GM19372 (cell line): Measurements from ENCODE around the gene HCFC1R1.
"Not testable (repeated sequence)": the region's sequence is repeated elsewhere in the genome, so short reads cannot be mapped to it uniquely, and the experiment has no call there.

Source experiments
- ATAC-seq: cut with Tn5 transposase; IDR thresholded peaks from one replicate; pipeline ENCODE4 v1.9.1; 2021; ENCODE audit warnings: mild to moderate bottlenecking, low read depth, moderate library complexity; ENCODE audit not compliant: unreplicated experiment

Gene HCFC1R1

DNA sequence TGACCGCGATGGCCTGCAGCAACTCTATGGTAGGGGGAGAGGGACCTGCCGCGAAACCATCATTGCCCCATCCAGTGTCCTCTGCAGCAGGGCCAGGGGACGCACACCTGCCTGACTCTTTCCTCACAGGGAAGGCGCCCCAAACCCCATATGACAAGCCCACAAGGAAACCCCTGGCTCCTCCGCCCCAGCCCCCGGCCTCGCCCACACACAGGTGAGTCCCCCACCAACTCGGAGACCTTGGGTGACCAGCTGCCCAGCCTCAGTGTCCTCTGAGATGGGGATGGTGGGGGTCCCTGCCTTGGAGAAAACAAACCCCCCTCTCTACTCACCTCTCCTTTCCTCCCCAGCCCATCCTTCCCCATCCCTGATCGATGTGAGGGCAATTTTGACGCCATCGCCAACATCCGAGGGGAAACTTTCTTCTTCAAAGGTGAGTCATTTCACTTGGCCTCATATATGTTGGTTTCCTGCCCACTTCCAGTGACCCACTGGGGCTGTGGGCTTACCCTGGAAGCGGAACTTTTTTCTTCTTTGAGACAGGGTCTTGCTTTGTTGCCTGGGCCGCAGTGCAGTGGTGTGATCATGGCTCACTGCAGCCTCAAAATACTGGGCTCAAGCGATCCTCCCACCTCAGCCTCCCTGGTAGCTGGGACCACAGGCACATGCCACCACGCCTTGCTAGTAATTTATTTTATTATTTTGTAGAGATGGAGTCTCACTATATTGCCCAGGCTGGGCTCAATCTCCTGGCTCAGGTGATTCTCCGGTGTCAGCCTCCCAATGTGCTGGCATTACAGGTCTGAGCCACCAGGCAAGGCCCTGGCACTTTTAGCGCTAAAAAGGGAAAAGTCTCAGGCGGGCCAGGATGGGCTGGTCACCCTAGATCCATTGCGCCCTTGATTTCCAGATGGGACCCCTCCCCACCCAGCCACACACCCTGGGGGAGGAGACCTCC is 33.7 kb upstream of the HCFC1R1 start:
- no peak for ATAC-seq

DNA sequence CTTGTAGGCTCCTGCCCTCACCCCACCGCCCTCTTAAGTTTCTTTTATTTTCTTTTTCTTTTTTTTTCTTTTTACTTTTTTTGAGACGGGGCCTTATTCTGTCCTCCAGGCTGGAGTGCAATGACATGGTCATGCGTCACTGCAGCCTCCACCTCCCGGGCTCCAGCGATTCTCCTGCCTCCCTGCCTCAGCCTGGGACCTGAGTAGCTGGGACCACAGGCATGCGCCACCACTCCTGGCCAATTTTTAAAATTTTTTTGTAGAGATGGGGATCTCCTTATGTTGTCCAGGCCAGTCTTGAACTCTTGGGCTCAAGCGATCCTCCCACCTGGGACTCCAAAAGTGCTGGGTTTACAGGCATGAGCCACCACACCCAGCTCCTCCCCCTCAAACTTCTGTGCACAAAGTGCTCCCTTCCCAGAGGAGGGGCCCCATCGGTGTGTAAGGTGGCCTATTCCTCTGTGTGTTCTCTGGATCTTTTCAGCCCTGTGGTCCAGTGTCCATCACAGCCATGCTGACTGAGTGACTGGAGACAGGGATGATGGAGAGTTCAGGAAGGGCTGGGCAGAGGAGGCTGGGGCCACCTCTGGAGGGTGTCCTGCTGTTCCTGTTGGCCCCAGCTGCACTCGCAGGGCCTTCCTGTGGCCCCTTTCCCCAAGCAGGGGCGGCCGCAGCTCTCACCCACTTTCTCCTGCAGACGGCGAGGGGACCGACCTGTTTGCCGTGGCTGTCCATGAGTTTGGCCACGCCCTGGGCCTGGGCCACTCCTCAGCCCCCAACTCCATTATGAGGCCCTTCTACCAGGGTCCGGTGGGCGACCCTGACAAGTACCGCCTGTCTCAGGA is 32.8 kb upstream of the HCFC1R1 start:
- ATAC-seq: no peak

DNA sequence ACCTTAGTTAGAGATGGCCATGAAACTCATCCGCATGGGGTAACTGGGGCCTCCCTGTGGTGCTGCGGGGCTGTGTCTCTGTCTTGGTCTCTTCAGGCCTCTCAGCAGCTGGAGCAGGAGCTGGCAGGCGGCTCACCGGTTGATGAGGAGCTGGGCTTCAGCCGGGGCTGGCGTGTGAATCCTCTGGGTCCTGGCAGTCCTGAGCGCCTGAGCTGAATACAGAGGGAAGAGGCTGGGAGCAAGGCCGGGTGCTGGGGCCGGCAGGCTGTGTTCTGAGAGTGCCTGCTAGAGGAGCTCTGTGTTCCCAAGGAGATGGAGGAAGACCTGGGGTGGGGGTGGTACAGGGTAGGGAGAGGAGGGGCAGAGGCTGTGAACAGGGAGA is 32.0 kb upstream of the HCFC1R1 start:
- not testable (repeated sequence) for ATAC-seq

DNA sequence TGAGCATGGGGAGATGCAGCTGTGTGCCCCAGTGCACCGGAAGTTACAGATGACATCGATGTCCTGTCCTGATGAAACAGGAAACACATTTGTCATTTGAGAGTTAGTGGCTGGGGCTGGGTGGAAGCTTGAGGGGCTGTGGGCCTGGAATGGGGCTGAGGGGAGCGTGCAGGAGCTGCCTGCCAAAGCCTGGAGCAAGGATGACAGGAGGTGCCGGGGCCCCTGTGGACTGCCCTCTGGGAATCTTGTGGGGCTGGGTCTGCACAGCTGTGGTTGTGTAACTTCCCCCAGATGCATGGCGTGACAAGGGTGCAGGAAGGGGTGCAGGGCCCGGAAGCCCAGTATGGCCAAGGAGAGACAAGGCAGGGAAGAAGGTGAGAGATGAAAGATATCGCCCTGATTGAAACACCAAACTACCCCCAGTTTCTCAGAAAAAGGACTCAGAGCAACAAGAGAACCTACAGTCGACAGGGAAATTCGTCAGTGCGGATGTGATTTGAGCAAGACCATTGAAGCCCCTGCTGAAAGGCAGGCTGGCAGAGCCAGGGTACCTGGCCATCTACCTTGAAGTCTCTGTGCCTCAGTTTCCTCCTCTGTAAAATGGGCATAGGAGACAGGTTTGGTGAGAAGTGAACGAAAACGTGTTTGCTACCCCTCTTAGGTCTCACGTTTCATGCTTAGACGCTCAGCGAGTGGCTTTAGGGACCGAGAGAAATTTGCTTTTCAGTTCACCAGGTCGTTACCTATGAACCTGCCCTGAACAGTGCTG is 31.4 kb upstream of the HCFC1R1 start:
- ATAC-seq: no peak

DNA sequence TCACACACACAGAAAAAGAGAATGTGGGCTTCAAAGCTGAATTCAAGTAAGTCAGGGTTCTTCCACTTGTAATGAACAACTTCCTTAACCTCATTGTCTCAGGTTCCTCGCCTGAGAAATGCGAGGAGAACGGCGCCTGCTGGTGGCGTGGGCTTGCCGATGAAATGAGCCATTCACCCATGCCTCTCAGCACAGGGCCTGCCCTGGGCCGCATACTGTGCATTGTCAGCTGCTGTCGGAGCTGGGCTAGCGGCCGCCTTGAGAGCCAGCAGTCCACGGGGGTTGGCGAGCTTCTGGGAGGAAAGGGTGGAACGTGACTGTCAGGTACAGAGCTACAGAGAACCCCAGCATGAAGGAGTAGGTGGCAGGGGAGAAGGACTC is 29.6 kb upstream of the HCFC1R1 start:
- not testable (repeated sequence) for ATAC-seq

DNA sequence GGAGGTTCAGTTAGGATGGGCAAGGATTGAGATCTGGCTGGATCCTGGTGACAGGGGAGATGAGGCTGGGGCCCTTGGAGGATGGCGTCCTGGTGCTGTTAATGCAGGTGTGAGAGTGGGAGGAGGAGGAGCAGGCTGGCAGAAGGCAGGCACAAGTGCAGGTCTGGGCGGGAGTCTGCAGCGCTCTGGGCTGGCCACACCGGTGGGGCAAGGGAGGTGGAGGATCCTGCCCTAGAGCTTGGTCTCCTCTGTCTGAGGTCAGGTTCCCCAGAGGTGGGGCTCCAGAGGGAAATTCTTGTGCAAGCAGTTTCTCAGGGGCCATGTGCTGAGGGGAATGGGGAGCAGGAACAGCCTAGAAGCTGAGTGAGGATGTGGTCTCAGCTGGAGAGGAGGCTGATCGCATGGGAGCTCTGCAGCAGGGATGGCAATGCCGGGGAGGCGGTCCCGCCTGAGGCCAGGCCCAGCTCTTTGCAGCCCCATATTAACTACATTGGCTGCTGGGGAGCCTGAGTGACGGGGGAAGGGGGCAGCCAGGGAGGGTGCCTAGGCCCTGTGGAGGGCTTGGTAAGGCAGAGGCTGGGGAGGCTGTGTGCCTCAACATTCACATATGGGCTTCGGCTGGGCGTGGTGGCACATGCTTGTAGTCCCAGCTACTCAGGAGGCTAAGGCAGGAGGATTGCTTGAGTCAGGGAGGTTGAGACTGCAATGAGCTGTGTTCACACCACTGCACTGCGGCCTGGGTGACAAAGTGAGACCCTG is 29.0 kb upstream of the HCFC1R1 start:
- ATAC-seq: not testable (repeated sequence)

DNA sequence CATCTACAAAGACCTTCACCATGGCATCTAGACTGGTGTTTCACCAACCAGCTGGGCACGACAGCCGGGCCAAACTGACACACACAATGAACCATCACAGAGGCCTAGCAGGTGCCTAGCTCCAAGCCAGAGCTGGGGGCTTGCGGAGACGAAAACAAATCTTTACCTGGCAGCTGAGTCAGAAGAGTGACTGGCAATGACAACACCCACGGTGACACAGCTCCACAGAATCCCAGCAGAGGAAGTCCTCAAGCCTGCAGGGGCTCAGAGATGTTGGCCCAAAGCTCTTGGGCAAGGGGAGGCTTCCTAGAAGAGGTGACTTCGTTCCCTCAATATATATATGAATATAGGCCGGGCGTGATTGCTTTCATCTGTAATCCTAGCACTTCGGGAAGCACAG is 27.8 kb upstream of the HCFC1R1 start:
- ATAC-seq: no peak

DNA sequence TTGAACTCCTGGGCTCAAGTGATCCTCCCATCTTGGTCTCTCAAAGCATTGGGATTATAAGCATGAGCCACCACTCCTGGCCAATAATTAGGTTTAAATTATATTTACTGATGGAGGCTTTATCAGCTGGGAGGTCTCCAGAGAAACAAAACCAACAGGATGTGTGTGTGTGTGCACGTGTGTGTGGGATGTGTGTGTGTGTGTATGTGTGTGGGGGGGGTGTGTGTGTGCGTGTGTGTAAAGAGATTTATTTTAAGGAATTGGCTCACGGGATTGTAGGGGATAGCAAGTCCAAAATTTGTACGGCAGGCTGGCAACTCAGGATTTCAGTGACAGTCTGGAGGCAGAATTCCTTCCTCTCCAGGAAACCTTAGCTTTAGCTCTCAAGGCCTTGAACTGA is 27.3 kb upstream of the HCFC1R1 start:
- ATAC-seq: no peak

DNA sequence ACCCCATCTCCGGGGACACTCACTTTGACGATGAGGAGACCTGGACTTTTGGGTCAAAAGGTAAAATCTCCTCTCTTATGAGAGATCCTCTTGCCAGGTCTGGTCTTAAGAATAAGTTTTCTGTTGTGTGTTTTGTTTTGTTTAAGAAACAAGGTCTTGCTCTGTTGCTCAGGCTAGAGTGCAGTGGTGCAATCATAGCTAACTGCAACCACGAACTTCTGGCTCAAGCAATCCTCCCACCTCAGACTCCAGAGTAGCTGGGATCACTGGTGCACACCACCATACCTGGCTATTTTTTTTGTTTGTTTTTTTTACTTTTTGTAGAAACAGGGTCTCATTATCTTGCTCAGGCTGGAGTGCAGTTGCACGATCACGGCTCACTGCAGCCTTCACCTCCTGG is 26.7 kb upstream of the HCFC1R1 start:
- no peak for ATAC-seq

DNA sequence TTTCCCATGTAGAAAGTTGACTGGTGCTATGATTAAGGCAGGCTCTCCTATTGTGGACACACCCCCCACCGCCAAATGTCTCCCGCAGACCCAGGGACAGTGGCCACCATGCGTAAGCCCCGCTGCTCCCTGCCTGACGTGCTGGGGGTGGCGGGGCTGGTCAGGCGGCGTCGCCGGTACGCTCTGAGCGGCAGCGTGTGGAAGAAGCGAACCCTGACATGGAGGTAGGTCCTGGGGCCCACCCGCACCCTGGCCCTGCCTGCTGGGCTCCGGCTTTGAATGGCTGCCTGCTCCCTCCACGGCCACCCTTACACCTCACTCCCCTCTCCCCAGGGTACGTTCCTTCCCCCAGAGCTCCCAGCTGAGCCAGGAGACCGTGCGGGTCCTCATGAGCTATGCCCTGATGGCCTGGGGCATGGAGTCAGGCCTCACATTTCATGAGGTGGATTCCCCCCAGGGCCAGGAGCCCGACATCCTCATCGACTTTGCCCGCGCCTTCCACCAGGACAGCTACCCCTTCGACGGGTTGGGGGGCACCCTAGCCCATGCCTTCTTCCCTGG is 26.3 kb upstream of the HCFC1R1 start:
- ATAC-seq: no peak

DNA sequence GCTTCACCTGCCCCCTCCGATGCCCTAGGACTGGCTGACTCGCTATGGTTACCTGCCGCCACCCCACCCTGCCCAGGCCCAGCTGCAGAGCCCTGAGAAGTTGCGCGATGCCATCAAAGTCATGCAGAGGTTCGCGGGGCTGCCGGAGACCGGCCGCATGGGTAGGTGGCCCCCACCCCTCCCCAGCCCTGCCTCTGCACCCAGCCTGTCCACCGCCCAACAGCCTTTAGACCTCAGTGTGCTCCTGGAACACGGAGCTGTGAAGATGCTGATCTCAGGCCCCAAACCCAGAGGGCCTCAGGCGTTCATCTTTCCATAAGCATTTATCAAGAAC is 23.6 kb upstream of the HCFC1R1 start:
- no peak for ATAC-seq

DNA sequence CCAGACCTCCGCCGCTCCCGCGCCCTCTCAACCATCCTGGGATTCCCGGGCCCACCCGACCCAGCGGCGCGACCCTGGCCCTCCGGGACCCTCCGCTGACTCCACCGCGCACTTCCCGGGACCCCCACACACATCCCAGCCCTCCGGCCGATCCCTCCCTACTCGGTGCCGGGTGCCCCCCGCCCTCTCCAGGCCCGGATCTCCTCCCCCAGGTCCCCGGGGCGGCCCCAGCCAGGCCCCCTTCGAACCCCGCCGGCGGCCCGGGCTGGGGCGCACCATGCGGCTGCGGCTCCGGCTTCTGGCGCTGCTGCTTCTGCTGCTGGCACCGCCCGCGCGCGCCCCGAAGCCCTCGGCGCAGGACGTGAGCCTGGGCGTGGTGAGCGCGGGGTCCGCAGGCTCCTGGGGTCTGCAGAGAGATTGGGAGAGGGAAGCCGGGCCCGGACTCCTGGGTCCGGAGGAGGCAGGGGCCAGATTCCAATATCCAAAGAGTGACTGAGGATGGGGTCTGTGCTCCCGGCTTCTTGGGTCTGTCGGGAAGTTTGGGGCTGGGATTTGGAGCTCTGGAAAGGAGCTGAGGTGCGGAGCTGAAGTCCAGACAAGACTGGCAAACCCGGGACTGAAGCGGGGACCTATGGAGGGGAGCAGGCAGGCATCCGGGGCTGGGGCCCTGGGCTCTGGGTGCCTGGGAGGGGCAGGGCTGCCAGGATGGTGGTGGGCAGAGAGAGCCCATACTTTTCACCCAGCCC is 23.1 kb upstream of the HCFC1R1 start:
- ATAC-seq: no peak

DNA sequence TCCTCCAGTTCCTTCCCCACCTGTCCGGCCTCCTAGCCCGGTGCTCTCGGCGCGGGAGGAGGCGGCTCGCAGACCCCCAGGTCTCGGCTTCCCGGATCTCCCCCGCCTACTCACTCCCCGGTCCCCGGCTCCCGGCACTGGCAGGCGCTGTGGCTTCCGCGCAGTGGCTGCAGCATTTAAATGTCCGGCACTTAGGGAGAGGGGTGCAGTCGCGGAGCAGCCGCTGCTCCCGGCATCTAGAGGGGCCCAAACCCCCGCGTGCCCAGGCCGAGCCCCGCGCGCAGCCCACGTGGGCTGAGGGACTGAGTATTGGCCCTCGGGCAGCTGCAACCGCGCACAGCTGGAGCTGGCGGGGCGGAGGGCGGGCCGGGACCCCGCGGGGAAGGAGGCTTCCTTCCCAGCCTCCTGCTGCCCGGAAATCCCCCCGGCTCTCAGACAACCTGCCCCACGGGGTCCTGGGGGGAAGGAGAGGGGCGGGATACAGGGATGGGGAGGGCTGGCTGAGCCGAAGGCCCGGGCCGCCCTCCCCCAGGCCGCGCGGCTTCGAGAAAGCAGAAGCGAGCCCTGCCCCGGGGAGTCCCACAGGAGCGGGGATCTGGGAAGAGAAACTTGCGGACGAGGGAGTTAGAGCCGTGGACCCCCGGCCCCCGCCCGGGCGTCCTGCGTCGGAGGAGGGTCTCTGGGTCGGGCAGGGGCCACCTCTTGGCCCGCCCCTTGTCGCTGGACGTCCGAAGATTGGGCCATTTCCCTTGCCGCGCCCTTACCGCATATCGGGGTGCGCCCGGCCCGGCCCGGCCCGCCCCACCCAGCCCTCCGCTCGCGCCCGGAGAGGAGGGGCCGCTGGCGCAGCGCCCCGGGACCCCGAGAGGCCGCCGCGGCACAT is 22.3 kb upstream of the HCFC1R1 start, which contains the start of gene MMP25:
TSS of gene MMP25 (plus strand) at position 804 of the 883 bp plus-strand sequence. CDS start 357 bp downstream, outside the sequence.
- no peak for ATAC-seq

DNA sequence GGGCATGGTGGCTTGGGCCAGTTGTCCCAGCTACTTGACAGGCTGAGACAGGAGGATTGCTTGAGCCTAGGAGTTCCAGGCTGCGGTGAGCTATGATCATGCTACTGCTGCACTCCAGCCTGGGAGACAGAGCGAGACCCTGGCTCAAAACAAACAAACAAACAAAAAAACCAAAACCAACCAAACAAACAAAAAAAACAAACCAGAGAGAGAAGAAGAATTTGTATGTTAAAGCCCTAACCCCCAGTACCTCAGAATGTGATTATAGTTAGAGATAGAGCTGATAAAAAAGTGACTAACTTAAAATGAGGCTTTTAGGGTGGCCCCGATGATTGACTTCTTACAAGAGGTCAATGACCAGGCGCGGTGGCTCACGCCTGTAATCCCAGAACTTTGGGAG is 21.0 kb upstream of the HCFC1R1 start:
- ATAC-seq: no peak

DNA sequence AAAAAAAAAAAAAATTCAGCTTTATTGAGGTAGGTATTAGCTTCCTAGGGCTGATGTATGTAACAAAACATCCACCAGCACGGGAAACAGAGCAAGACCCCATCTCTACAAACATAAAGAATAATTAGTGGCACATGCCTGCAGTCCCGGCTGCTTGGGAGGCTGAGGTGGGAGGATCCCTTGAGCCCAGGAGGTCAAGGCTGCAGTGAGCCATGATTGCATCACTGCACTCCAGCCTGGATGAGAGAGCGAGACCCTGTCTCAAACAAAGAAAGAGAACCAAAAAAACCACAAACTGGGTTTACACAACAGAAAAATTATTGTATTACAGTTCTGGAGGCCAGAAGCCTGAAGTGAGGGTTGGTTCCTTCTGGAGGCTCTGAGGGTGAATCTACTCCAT is 18.6 kb upstream of the HCFC1R1 start:
- ATAC-seq: no peak

DNA sequence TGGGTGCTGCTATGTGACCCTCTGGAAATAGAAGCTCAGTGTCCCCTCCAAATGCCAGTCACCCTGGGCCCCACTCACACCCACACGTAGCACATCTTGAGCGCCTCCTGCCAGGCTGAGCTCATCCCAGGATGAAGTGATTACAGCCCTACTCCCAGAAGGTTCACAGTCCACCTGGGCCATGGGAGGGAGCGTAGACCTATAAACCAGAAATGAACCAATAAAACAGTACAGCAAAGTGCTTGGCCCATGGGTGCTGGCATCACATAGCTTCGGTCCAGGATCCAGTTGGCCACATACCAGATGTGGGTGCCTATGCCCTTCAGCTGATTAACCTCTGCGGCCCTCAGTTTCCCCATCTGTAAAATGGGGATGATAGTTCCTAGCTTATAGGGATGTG is 15.2 kb upstream of the HCFC1R1 start:
- no peak for ATAC-seq

DNA sequence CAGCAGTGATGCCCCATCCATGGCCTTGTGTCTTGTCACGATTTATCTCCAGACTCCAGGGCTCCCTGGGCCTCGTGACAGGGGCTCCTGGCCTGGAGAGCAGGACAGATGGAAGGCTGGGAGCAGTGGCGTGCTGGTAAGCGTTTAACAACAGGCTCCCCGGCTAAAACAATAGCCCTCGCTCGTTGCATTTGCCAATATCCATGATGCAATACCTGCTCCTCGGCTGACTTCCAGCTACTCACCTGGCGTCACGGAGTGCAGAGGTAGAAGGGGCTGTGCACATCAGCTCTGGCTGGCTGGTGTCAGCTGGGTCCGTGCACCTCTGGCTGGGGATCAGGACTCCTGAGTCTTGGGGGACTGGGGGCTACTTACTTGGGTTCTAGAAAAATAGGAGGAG is 14.5 kb upstream of the HCFC1R1 start:
- no peak for ATAC-seq

DNA sequence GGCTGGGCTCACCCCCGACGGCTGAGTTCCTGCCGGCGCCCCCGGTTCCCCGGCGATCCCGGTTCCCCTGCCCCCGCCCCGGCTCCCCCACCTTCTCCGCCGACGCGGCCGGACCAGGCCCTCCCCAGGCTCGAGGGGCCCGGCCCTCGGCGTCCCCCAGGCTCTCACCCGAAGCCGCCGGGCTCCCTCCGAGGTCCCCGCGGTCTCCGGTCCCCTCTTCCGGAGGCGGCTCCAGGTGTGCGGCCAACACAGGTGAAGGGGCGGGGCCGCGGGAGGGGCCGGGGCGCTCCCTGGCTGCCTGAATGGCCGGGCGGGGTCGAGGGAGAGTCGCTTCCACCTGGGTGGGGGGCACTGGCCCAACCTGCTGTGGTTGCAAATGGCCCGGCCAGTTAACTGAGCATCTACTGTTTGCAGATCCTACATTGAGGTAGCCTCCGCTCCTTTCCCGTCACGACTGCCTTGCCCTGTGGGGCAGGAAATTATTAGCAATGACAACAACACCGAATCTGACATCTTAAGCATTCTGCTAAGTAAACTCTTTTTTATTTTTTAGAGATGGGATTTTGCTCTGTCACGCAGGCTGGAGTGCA is 13.1 kb upstream of the HCFC1R1 start, which contains the start of gene BICDL2:
TSS of gene BICDL2 (minus strand) at position 219 of the 590 bp plus-strand sequence. CDS start 1,448 bp downstream, outside the sequence.
- no peak for ATAC-seq
